H1 (cell line): ENCODE data around the gene FAM114A2. TPM values are rescaled to one million over a fixed set of nuclear protein-coding genes. Genes with fewer than 3 reads are reported as not detected.

Experiments used
- CBX8 ChIP-seq: fragments of 300-800, 300-1000 bp; sonication (generic); IDR thresholded peaks from 2 replicates; pipeline ENCODE4 v1.7.1; 2016; ENCODE audit warnings: low read depth, low read length, borderline replicate concordance
- FOSL1 ChIP-seq: IDR thresholded peaks from 2 replicates; pipeline ENCODE4 v1.6.1; 2011; ENCODE audit warnings: mild to moderate bottlenecking, low read depth, low read length, moderate library complexity; ENCODE audit not compliant: insufficient read depth
- NANOG ChIP-seq: IDR thresholded peaks from 2 replicates; pipeline ENCODE4 v1.6.1; 2011; ENCODE audit warnings: low read length, low read depth, mild to moderate bottlenecking, inconsistent platforms; ENCODE audit not compliant: insufficient read depth, poor library complexity, severe bottlenecking
- POLR2A ChIP-seq, 2 experiments: IDR thresholded peaks; 1 replicate in 1 of 2; 2 replicates in 1 of 2; pipeline ENCODE4 v1.6.1; 2011; ENCODE audit warnings: low read depth in 2 of 2, low read length in 2 of 2, mild to moderate bottlenecking in 2 of 2; ENCODE audit errors: control extremely low read depth in 1 of 2
- SIRT6 ChIP-seq: IDR thresholded peaks from one replicate; pipeline ENCODE4 v1.7.1; 2012; ENCODE audit warnings: low read length, inconsistent platforms
- SIX5 ChIP-seq: IDR thresholded peaks from 2 replicates; pipeline ENCODE4 v1.6.1; 2011; ENCODE audit warnings: mild to moderate bottlenecking, low read depth, low read length
- ZNF274 ChIP-seq: IDR thresholded peaks from 2 replicates; pipeline ENCODE4 v1.7.0; 2012; ENCODE audit warnings: low read length, borderline replicate concordance; ENCODE audit errors: extremely low read depth
- polyA plus RNA-seq, 7 experiments: library from polyadenylated mRNA; depleted of rRNA in 3 of 7; stranded (reverse) in 5 of 7; unstranded in 2 of 7; fragments of >200 nt in 5 of 7; fragments of 200-250 nt in 2 of 7; gene quantifications; 1 replicate in 5 of 7; 2 replicates in 1 of 7; 4 replicates in 1 of 7; pipeline versions ENCODE4 v1.2.1 to v1.2.3, GENCODE V29; 2011 to 2013; ENCODE audit warnings: missing spikeins in 2 of 7, mixed read lengths in 2 of 7
- total RNA-seq: library from RNA; stranded (reverse); fragmentation: NEBNext Ultra II Directional; extraction: Animal tissue kit (Norgen Biotek cat#: 25700); gene quantifications from 2 replicates; pipeline ENCODE4 v1.2.1, GENCODE V29; 2021

The FAM114A2 gene
- total and polyA plus RNA-seq, 2 of the 8 experiments (the other 6 are each of a cell fraction or from before 2014, with no cell fraction given) = 3.8 to 9.2 TPM

GRCh38 chr5:153981905-153982605 is 56.7 kb downstream of the FAM114A2 start (continued):
- no peak for TF ChIP-seq ZNF274
- no peak for TF ChIP-seq SIX5
- no peak for TF ChIP-seq POLR2A (IDR thresholded peaks at IDR 0.05; ENCODE audit: control extremely low read depth in 1 of 2, low read depth in 2 of 2, low read length in 2 of 2)
- no peak for TF ChIP-seq NANOG
- no peak for TF ChIP-seq FOSL1
- no peak for TF ChIP-seq CBX8
- no peak for TF ChIP-seq SIRT6
